ENCODE data around the gene PSD2. TPM values are rescaled to one million over a fixed set of nuclear protein-coding genes. Genes with fewer than 3 reads are reported as not detected.

PSD2 gene
- total and polyA plus RNA-seq, 10 of the 15 experiments (the other 5 are each of a cell fraction or from before 2014, with no cell fraction given): 0.02 to 0.14 (median 0.03) TPM; not detected in 5

DNA sequence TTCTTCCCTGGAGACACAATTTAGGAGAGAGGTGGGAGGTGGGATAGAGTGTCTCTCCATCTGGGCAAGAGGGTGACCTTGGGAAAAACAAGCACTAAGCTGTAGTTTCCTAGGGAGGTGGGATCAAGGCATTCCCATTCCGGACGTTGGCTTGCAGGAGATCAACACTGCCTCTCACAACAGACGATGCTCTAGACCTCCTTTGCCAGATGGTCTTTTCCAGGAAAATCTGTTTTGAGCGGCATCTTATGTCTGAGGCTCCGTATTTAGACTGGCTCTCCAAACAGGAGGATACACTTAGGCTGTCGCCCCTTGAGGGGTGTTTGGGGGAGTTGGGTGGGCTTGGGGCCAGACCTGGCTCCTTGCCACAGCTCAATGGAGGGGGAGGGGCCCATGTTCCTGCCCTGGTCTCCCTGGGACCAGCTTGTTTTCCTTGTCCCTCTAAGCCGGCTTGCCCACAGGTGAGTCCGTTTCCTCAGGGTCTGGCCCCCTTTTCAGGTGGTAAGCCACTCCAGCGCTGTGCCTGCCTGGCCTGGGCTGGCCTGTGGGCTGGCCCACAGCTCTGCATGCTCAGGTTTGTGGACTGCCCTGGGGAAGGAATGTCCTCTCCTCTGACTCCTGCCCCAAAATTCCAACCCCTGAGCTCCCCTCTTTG is 2.4 kb downstream of the PSD2 start:
- H3K4me1 ChIP-seq (ENCODE audit: control insufficient read depth, insufficient read depth, low read length): no peaks in the 10 kb centered on the region
- ATAC-seq: no peak
- in situ Hi-C loops (cut with MboI): no loop called here
- 43% methylated on average over 9 of the region's 9 CpGs for WGBS (ENCODE audit: insufficient coverage, insufficient replicate concordance, low lambda C conversion rate, missing lambda C conversion rate)
- peaks cover 19 to 24% of the 10 kb centered on the region in 2 experiments for H3K27me3 ChIP-seq (replicated peaks in 1 of 2; ENCODE audit: control insufficient read depth in 2 of 2, insufficient read depth in 2 of 2, low read length in 1 of 2)
- ChIA-PET POLR2A (no interaction called here), RAD21 (ENCODE audit: unreplicated experiment) (interaction anchor here (0.9 to 1.1 kb wide), 2 partner anchors 10 to 169 kb away, joined by 3 read pairs; no protein-coding TSS in a partner anchor), CTCF (interaction anchor here (0.6 to 4.2 kb wide), 5 partner anchors 11 to 1619 kb away, joined by 3 to 21 read pairs (median 4); partner anchors contain the start of gene KIF20A), SMC1A (ENCODE audit: uncharacterized antibody, unreplicated experiment) (interaction anchor here (1.1 kb wide), 1 partner anchor 170 kb away, joined by 3 read pairs; no protein-coding TSS in a partner anchor)
- no peaks in the 10 kb centered on the region; the same call in 1 of the 2 replicates for H4K20me1 ChIP-seq (ENCODE audit: control insufficient read depth, insufficient read depth)
- H3K4me2 ChIP-seq (ENCODE audit: control insufficient read depth, insufficient read depth): no peak overlapping the region
- FAIRE-seq: no peak
- intact Hi-C loops (cut with micrococcal nuclease; ENCODE audit: unreplicated experiment): no loop called here
- H3K4me3 ChIP-seq: no peak overlapping the region
- BruUV-seq (replicated peaks): no TSS peak
- no peak for DNase-seq (ENCODE audit: low read depth, low spot score)
- no peak overlapping the region for H3K27ac ChIP-seq (ENCODE audit: control insufficient read depth, insufficient read depth)
- H3K9ac ChIP-seq (ENCODE audit: control insufficient read depth, insufficient read depth, low read length): no peak overlapping the region
- H3K79me2 ChIP-seq (ENCODE audit: control insufficient read depth, insufficient read depth, low read length): no peaks in the 10 kb centered on the region
- no peaks in the 10 kb centered on the region for H3K9me3 ChIP-seq (replicated peaks; ENCODE audit: control insufficient read depth, insufficient read depth, low read length)
- no peak overlapping the region for H2AFZ ChIP-seq (ENCODE audit: control insufficient read depth, low read depth, low read length)
- no peaks in the 10 kb centered on the region for H3K36me3 ChIP-seq (ENCODE audit: control insufficient read depth in 2 of 2, insufficient read depth in 2 of 2, low read length in 1 of 2)
- no peak for TF ChIP-seq POU2F2 (IDR thresholded peaks at IDR 0.05; ENCODE audit: borderline replicate concordance, low read depth, low read length)
- TF ChIP-seq ZSCAN29 (IDR thresholded peaks at IDR 0.05): no peak
- no peak for TF ChIP-seq BMI1 (IDR thresholded peaks at IDR 0.05; ENCODE audit: borderline replicate concordance)
- no peak for TF ChIP-seq SUZ12 (IDR thresholded peaks at IDR 0.05; ENCODE audit: unreplicated experiment)
- TF ChIP-seq, protein P1, sequence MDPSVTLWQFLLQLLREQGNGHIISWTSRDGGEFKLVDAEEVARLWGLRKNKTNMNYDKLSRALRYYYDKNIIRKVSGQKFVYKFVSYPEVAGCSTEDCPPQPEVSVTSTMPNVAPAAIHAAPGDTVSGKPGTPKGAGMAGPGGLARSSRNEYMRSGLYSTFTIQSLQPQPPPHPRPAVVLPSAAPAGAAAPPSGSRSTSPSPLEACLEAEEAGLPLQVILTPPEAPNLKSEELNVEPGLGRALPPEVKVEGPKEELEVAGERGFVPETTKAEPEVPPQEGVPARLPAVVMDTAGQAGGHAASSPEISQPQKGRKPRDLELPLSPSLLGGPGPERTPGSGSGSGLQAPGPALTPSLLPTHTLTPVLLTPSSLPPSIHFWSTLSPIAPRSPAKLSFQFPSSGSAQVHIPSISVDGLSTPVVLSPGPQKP (IDR thresholded peaks at IDR 0.05; ENCODE audit: low read depth, low read length): no peak
- no peak for TF ChIP-seq KLF5 (IDR thresholded peaks at IDR 0.05; ENCODE audit: partially characterized antibody)
- TF ChIP-seq, protein P2, sequence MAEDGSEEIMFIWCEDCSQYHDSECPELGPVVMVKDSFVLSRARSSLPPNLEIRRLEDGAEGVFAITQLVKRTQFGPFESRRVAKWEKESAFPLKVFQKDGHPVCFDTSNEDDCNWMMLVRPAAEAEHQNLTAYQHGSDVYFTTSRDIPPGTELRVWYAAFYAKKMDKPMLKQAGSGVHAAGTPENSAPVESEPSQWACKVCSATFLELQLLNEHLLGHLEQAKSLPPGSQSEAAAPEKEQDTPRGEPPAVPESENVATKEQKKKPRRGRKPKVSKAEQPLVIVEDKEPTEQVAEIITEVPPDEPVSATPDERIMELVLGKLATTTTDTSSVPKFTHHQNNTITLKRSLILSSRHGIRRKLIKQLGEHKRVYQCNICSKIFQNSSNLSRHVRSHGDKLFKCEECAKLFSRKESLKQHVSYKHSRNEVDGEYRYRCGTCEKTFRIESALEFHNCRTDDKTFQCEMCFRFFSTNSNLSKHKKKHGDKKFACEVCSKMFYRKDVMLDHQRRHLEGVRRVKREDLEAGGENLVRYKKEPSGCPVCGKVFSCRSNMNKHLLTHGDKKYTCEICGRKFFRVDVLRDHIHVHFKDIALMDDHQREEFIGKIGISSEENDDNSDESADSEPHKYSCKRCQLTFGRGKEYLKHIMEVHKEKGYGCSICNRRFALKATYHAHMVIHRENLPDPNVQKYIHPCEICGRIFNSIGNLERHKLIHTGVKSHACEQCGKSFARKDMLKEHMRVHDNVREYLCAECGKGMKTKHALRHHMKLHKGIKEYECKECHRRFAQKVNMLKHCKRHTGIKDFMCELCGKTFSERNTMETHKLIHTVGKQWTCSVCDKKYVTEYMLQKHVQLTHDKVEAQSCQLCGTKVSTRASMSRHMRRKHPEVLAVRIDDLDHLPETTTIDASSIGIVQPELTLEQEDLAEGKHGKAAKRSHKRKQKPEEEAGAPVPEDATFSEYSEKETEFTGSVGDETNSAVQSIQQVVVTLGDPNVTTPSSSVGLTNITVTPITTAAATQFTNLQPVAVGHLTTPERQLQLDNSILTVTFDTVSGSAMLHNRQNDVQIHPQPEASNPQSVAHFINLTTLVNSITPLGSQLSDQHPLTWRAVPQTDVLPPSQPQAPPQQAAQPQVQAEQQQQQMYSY (CRISPR knock-in tag; IDR thresholded peaks at IDR 0.05): no peak
- no peak for TF ChIP-seq HDAC6 (IDR thresholded peaks at IDR 0.05; ENCODE audit: unreplicated experiment)
- TF ChIP-seq EGR1 (IDR thresholded peaks at IDR 0.05; ENCODE audit: borderline replicate concordance in 1 of 2, low read depth in 2 of 2, low read length in 2 of 2): no peak
- no peak for TF ChIP-seq NR2F1 (conservative IDR thresholded peaks at IDR 0.05)
- TF ChIP-seq, protein P3, sequence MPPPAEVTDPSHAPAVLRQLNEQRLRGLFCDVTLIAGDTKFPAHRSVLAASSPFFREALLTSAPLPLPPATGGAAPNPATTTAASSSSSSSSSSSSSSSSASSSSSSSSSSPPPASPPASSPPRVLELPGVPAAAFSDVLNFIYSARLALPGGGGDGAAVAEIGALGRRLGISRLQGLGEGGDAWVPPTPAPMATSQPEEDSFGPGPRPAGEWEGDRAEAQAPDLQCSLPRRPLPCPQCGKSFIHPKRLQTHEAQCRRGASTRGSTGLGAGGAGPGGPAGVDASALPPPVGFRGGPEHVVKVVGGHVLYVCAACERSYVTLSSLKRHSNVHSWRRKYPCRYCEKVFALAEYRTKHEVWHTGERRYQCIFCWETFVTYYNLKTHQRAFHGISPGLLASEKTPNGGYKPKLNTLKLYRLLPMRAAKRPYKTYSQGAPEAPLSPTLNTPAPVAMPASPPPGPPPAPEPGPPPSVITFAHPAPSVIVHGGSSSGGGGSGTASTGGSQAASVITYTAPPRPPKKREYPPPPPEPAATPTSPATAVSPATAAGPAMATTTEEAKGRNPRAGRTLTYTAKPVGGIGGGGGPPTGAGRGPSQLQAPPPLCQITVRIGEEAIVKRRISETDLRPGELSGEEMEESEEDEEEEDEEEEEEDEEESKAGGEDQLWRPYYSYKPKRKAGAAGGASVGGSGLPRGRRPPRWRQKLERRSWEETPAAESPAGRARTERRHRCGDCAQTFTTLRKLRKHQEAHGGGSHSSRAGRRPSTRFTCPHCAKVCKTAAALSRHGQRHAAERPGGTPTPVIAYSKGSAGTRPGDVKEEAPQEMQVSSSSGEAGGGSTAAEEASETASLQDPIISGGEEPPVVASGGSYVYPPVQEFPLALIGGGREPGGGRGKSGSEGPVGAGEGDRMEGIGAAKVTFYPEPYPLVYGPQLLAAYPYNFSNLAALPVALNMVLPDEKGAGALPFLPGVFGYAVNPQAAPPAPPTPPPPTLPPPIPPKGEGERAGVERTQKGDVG (CRISPR knock-in tag; IDR thresholded peaks at IDR 0.05): no peak

Data from GM12878 (cell line).